A673 (cell line): ENCODE measurements around the gene MAP3K13. TPM values are rescaled to one million over a fixed set of nuclear protein-coding genes. Genes with fewer than 3 reads are reported as not detected.
"Not testable (repeated sequence)": the region's sequence is repeated elsewhere in the genome, so short reads cannot be mapped to it uniquely, and the experiment has no call there.

Experiments used
- BruUV-seq: library from RNA; stranded (reverse); fragments of 400-500 nt; replicated peaks from 2 replicates; lab custom pipeline; 2021; lab: Mats Ljungman, UMichigan
- CTCF ChIA-PET: fragments of 300-600 bp; sonication (Branson Sonifier 250); formaldehyde crosslinking; loops from one replicate; lab custom pipeline; 2022; ENCODE audit warnings: antibody characterized with exemption; lab: Charles Lee
- POLR2A ChIA-PET: fragments of 300-600 bp; sonication (Branson Sonifier 250); formaldehyde crosslinking; loops from one replicate; lab custom pipeline; 2022; ENCODE audit warnings: antibody characterized with exemption; ENCODE audit not compliant: low non-redundant PET; lab: Charles Lee
- DNase-seq: peaks from one replicate; pipeline ENCODE4 v3.0.0-alpha.2; 2015; ENCODE audit warnings: low spot score
- H3K27ac ChIP-seq: fragments of 200-600 bp; sonication (generic); 2 replicates; pipeline ENCODE4 v1.5.1; 2016; ENCODE audit warnings: mixed run types, low read depth, mild to moderate bottlenecking, mixed read lengths, antibody characterized with exemption, low read length; ENCODE audit not compliant: poor library complexity, severe bottlenecking
- H3K27me3 ChIP-seq: fragments of 200-600 bp; sonication (generic); replicated peaks from 2 replicates; pipeline ENCODE4 v1.6.1; 2017; ENCODE audit warnings: mixed run types, low read depth, mild to moderate bottlenecking, mixed read lengths, antibody characterized with exemption, low read length; ENCODE audit not compliant: insufficient read depth, poor library complexity
- H3K36me3 ChIP-seq: fragments of 200-600 bp; sonication (generic); 2 replicates; pipeline ENCODE4 v1.6.1; 2016; ENCODE audit warnings: mixed run types, mild to moderate bottlenecking, mixed read lengths, antibody characterized with exemption, low read length; ENCODE audit not compliant: insufficient read depth, poor library complexity, severe bottlenecking
- H3K4me1 ChIP-seq: fragments of 200-600 bp; sonication (generic); 2 replicates; pipeline ENCODE4 v1.6.1; 2017; ENCODE audit warnings: mixed run types, mild to moderate bottlenecking, mixed read lengths, antibody characterized with exemption, low read length; ENCODE audit not compliant: insufficient read depth, poor library complexity, severe bottlenecking
- H3K4me3 ChIP-seq: fragments of 200-600 bp; sonication (generic); 2 replicates; pipeline ENCODE4 v1.5.1; 2016; ENCODE audit warnings: low read depth, mixed run types, mild to moderate bottlenecking, mixed read lengths, low read length; ENCODE audit not compliant: poor library complexity, severe bottlenecking
- H3K9me3 ChIP-seq: fragments of 200-600 bp; sonication (generic); 2 replicates; pipeline ENCODE4 v1.6.1; 2016; ENCODE audit warnings: mixed run types, low read depth, mild to moderate bottlenecking, mixed read lengths, antibody characterized with exemption, low read length; ENCODE audit not compliant: poor library complexity, severe bottlenecking
- CTCF ChIP-seq: fragments of 300-800, 200-600 bp; sonication (generic); conservative IDR thresholded peaks from 2 replicates; pipeline ENCODE4 v1.5.1; 2017; ENCODE audit warnings: low read depth, mild to moderate bottlenecking, antibody characterized with exemption, low read length, moderate library complexity, mixed read lengths
- EZH2 ChIP-seq: fragments of 200-600 bp; sonication (generic); IDR thresholded peaks from 2 replicates; pipeline ENCODE4 v1.6.1; 2017; ENCODE audit warnings: borderline replicate concordance, low read depth, mild to moderate bottlenecking, mixed read lengths, antibody characterized with exemption, low read length; ENCODE audit not compliant: poor library complexity, severe bottlenecking
- intact Hi-C: fragments of 100-400 bp; cut with micrococcal nuclease; formaldehyde crosslinking; loops from one replicate; pipeline ENCODE4 v1.10.0; 2022; ENCODE audit not compliant: unreplicated experiment
- total RNA-seq: library from RNA; stranded (reverse); gene quantifications from 2 replicates; pipeline ENCODE4 v1.2.3, GENCODE V29; 2021

MAP3K13 gene
- total RNA-seq, 1 experiment from 2014 or later: 26.8 TPM

GRCh38 chr3:185366074-185366335 is 3.1 kb downstream of the MAP3K13 start:
- H3K9me3 ChIP-seq: no peaks in the 10 kb centered on the region
- no peak for DNase-seq
- BruUV-seq: no TSS peak
- H3K27me3 ChIP-seq: peaks cover 18% of the 10 kb centered on the region
- ChIA-PET POLR2A (no interaction called here), CTCF (no interaction called here)
- H3K27ac ChIP-seq: no peak overlapping the region
- H3K4me3 ChIP-seq: no peak overlapping the region
- intact Hi-C loops: no loop called here
- H3K4me1 ChIP-seq: no peaks in the 10 kb centered on the region
- TF ChIP-seq CTCF (no peak), EZH2 (no peak)
- H3K36me3 ChIP-seq: no peaks in the 10 kb centered on the region

- peaks cover 18% of the 10 kb centered on the region for H3K27me3 ChIP-seq
- DNase-seq: no peak
- H3K36me3 ChIP-seq: no peaks in the 10 kb centered on the region
- TF ChIP-seq CTCF: no peak
- TF ChIP-seq EZH2: no peak
- H3K27ac ChIP-seq: no peak overlapping the region
- no peaks in the 10 kb centered on the region for H3K9me3 ChIP-seq
- ChIA-PET POLR2A (no interaction called here), CTCF (no interaction called here)
- intact Hi-C loops: no loop called here
- no peaks in the 10 kb centered on the region for H3K4me1 ChIP-seq
- no peak overlapping the region for H3K4me3 ChIP-seq
- no TSS peak for BruUV-seq
Measured at GRCh38 chr3:185366913-185367312, 4.0 kb downstream of the MAP3K13 start.

GRCh38 chr3:185370349-185370748 is 7.4 kb downstream of the MAP3K13 start:
- H3K36me3 ChIP-seq, H3K27ac ChIP-seq, BruUV-seq, DNase-seq, intact Hi-C loops, H3K27me3 ChIP-seq, H3K9me3 ChIP-seq, POLR2A ChIA-PET, CTCF ChIA-PET, H3K4me3 ChIP-seq, H3K4me1 ChIP-seq: not testable (repeated sequence)

- DNase-seq: no peak
- H3K27me3 ChIP-seq: no peaks in the 10 kb centered on the region
- intact Hi-C loops: no loop called here
- no peak overlapping the region for H3K4me3 ChIP-seq
- CTCF ChIA-PET: no interaction called here
- BruUV-seq: no TSS peak
- no peak overlapping the region for H3K27ac ChIP-seq
- POLR2A ChIA-PET: no interaction called here
- no peaks in the 10 kb centered on the region for H3K36me3 ChIP-seq
- H3K9me3 ChIP-seq: no peaks in the 10 kb centered on the region
- no peaks in the 10 kb centered on the region for H3K4me1 ChIP-seq
- no peak for TF ChIP-seq CTCF
- no peak for TF ChIP-seq EZH2
Measured at GRCh38 chr3:185371306-185372074, 8.6 kb downstream of the MAP3K13 start.
